OCI-LY3 (cell line): ENCODE results near the gene CDH23.

Experiments
- CTCF ChIP-seq: fragments of 200-600, 300-600 bp; sonication (generic); IDR thresholded peaks from 2 replicates; pipeline ENCODE4 v1.5.1; 2014; ENCODE audit warnings: antibody characterized with exemption, low read length, low read depth
- EZH2phosphoT487 ChIP-seq: fragments of 200-600 bp; shearing (Covaris generic); IDR thresholded peaks from 2 replicates; pipeline ENCODE4 v1.6.1; 2018; ENCODE audit warnings: antibody characterized with exemption, mixed run types, low read depth

- TF ChIP-seq CTCF = no peak
- no peak for TF ChIP-seq EZH2phosphoT487
Measured at GRCh38 chr10:71650397-71650796, 253.7 kb downstream of the CDH23 start.
